NCI-H82 treated with DMSO at 0.1 percent for 48 hours (cell line): Measurements from ENCODE around the gene NUP205.
A peak's percentile ranks its signal among the peaks of the same experiment; 100 is the strongest.
"Not testable (repeated sequence)": the region's sequence is repeated elsewhere in the genome, so short reads cannot be mapped to it uniquely, and the experiment has no call there.

Experiments
- DNase-seq: peaks from one replicate; lab custom pipeline; 2025; ENCODE audit not compliant: unreplicated experiment; lab: John Stamatoyannopoulos, UW

Gene NUP205

GRCh38 chr7:135617781-135618180 is 60.1 kb downstream of the NUP205 start:
- no peak for DNase-seq

DNA sequence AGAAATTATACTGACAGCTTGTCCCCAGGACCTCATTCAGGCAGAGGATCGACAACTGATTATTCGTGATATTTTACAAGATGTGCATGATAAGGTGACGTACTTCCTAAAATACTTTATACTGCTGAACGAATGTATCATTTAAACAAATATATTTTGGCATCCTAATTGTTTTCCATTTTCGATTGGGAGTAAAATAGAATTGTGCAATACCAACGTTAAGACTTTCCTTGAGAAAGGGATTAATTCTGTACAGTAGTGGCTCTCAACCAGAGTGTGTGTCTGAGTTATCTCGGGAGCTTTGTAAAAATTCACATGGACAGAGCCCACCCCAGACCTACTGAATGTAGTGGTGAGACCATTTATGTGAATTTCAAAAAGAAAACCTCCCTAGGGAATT is 60.8 kb downstream of the NUP205 start:
- DNase-seq = no peak

GRCh38 chr7:135620447-135620846 is 62.7 kb downstream of the NUP205 start:
- DNase-seq = no peak

GRCh38 chr7:135620980-135621850 is 63.5 kb downstream of the NUP205 start:
- peak; percentile 11 for DNase-seq

DNA sequence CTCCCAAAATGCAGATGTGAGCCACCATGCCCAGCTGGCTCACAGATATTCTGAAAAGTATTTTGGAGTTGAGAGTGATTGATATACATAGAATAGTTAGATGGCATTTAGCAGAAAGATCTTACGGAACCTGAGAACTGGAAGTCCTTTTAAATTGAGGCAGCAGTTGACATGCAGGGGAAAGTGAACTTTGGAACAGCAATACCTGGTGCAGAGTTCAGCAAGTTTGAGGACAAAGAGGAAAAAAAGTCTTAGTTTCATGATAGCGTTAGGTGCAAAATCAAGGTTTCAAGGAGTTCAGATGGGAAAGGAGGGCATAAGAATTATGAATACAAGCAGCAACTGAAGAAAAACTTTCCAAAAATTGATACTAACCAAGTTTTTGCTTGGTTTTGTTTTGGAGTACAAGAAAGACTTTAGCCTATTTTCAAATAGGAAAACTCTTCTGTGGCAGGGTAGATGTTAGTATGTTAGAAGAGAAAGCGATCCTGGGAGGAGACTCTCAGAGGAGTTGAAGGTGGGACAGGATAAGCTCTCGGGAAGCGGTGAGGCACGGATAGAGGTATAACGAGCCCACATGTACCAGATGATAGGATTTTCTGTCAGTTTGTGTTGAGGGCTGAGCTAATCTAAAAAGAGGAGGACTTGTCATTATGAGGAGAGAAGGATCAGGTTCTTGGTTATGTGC is 76.6 kb downstream of the NUP205 start:
- no peak for DNase-seq

DNA sequence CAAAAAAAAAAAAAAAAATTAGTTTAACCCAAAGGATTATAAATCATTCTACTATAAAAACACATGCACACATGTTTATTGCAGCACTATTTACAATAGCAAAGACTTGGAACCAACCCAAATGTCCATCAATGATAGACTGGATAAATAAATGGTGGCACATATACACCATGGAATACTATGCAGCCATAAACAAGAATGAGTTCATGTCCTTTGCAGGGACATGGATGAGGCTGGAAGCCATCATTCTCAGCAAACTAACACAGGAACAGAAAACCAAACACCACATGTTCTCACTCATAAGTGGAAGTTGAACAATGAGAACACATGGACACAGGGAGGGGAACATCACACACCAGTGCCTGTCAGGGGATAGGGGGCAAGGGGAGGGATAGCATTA is 82.0 kb downstream of the NUP205 start:
- DNase-seq = not testable (repeated sequence)

- no peak for DNase-seq
These were observed 86.4 kb downstream of the NUP205 start for GRCh38 chr7:135644154-135644553.

DNA sequence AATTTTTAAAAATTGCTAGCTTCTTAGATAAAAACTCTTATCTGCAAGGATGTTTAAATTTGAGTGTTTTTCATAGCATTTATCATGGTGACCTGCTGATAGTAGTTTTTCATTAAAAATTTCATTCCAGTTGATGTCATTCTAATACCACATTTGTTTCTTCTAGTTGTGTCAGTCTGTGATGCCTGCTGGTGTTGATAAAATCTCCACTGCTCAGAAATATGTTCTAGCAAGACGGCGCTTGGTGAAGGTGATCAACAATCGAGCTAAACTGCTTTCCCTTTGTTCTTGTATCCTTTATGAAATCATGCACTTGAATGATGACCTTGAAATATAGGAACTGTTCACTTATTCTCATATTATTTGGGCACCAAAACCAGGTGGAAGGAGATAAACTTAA is 87.0 kb downstream of the NUP205 start:
- no peak for DNase-seq

- DNase-seq = peak; percentile 32
These were observed 87.7 kb downstream of the NUP205 start for GRCh38 chr7:135645296-135645904.

GRCh38 chr7:135647755-135648154 is 90.0 kb downstream of the NUP205 start:
- no peak for DNase-seq

DNA sequence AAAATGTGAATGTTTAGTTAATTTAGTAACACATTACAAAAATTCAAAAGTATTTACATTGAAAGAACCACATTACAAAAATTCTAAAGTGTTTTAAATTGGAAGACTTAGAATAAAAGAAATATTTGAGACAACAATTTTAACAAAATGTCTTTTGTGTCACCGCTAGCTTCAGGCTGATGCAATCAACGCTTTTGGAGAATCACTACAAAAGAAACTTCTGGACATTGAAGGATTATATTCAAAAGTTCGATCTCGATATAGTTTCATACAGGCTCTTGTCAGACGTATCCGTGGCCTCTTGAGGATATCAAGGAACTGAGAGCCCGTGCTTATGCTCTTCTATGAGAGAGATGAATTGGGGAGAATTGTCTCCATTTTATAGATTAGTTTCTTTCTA is 90.5 kb downstream of the NUP205 start:
- no peak for DNase-seq

- DNase-seq = no peak
These were observed 93.3 kb downstream of the NUP205 start for GRCh38 chr7:135650831-135651573.

GRCh38 chr7:135653340-135654080 is 95.8 kb downstream of the NUP205 start:
- DNase-seq = no peak

DNA sequence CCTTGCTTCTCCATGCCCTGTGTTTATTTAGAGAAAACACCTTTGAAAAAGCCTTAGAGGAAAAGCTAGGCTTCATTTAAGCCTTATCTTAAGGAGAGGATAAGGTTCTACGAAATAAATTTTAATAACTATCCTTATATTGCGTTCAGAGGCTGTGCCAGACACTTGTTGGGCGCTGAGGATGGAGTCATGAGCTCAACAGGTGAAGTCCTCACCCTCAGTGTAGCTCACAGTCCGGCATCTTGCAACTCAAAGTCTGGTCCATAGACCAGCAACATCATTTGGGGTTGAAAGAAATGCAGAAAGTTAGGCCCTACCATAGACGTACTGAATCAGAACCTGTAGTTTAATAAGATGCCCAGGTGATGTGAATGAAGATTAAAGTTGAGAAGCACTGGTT is 100.8 kb downstream of the NUP205 start:
- no peak for DNase-seq

DNA sequence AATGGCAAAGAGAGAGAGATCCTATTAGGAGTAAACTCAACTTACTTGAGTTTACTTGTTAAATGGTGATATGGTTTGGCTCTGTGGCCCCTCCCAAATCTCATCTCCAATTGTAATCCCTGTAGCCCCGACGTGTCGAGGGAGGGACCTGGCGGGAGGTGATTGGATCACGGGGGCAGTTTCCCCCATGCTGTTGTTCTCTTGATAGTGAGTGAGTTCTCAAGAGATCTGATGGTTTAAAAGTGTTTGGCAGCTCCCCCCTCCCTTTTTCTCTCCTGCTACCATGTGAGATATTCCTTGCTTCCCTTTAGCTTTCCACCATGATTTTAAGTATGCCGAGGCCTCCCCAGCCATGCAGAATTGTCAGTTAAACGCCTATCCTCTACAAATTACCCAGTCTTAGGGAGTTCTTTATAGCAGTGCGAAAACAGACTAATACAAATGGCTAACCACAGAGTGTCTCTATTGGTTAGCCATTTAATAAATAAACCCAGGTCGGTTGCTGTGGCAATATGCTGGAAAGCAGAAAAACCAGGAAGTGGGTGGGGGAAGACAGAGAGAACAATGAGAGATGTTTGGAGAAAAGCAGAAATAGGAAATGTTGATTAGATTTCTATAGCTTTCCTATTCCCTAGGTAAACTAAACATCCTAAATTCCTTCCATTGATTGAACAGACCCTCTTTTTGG is 101.6 kb downstream of the NUP205 start:
- no peak for DNase-seq

GRCh38 chr7:135661311-135662122 is 103.8 kb downstream of the NUP205 start:
- DNase-seq = no peak

DNA sequence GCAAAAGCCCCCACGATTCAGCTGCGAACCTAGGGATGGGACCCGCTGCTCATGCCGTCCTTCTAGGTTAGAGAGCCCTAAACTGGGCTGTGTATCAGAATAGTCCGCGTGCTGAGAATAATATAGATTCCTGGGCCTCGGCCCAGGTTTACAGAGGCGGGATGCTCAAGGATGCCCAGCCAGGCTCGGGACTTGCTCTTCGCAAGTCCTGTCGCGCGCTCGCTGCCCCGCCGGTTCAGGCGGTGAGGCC is 104.3 kb downstream of the NUP205 start:
- DNase-seq = no peak

- peak; percentile 63 for DNase-seq
These were observed 104.8 kb downstream of the NUP205 start, which contains the start of gene STMP1 for GRCh38 chr7:135662373-135663114. Gene STMP1 (plus strand): TSS chr7:135662514.
